HEK293T (cell line): ENCODE measurements around the gene SH3RF2.

Source experiments
- CTCF ChIA-PET: fragments of 350-600 bp; formaldehyde crosslinking; extraction: SDS; loops from one replicate; lab custom pipeline; 2021; ENCODE audit warnings: antibody characterized with exemption, inconsistent platforms; lab: Yijun Ruan, JAX
- POLR2A ChIA-PET: fragments of 350-600 bp; formaldehyde crosslinking; extraction: SDS; loops from one replicate; lab custom pipeline; 2020; ENCODE audit warnings: antibody characterized with exemption, inconsistent platforms; lab: Yijun Ruan, JAX
- DNase-seq: peaks from one replicate; pipeline ENCODE4 v3.0.0; 2012; ENCODE audit warnings: mixed read lengths; ENCODE audit errors: extremely low spot score
- ARNT ChIP-seq: fragments of 450-650 bp; IDR thresholded peaks from 2 replicates; pipeline ENCODE4 v1.6.1; 2017; ENCODE audit warnings: mild to moderate bottlenecking
- BHLHE40 ChIP-seq: fragments of 450-650 bp; IDR thresholded peaks from 2 replicates; pipeline ENCODE4 v1.6.1; 2016; ENCODE audit warnings: mild to moderate bottlenecking, moderate library complexity, borderline replicate concordance
- CTBP1 ChIP-seq: fragments of 450-650 bp; IDR thresholded peaks from 2 replicates; pipeline ENCODE4 v1.6.1; 2016; ENCODE audit warnings: borderline replicate concordance
- ELF4 ChIP-seq: fragments of 450-650 bp; IDR thresholded peaks from 2 replicates; pipeline ENCODE4 v1.6.1; 2017; ENCODE audit warnings: antibody characterized with exemption
- FOXA1 ChIP-seq: fragments of 450-650 bp; IDR thresholded peaks from 2 replicates; pipeline ENCODE4 v1.6.1; 2016; ENCODE audit warnings: mild to moderate bottlenecking
- FOXK2 ChIP-seq: fragments of 450-650 bp; IDR thresholded peaks from 2 replicates; pipeline ENCODE4 v1.6.1; 2016; ENCODE audit warnings: mild to moderate bottlenecking
- FOXM1 ChIP-seq: fragments of 450-650 bp; IDR thresholded peaks from 2 replicates; pipeline ENCODE4 v1.6.1; 2017; ENCODE audit warnings: mild to moderate bottlenecking, borderline replicate concordance
- HDGF ChIP-seq: fragments of 450-650 bp; IDR thresholded peaks from 2 replicates; pipeline ENCODE4 v1.6.1; 2017; ENCODE audit warnings: antibody characterized with exemption, borderline replicate concordance
- L3MBTL2 ChIP-seq: fragments of 450-650 bp; conservative IDR thresholded peaks from 2 replicates; pipeline ENCODE4 v1.6.1; 2016; ENCODE audit warnings: mild to moderate bottlenecking
- LEF1 ChIP-seq: fragments of 450-650 bp; IDR thresholded peaks from 2 replicates; pipeline ENCODE4 v1.6.1; 2017; ENCODE audit warnings: mild to moderate bottlenecking, borderline replicate concordance
- NFRKB ChIP-seq: fragments of 450-650 bp; IDR thresholded peaks from 2 replicates; pipeline ENCODE4 v1.6.1; 2016; ENCODE audit warnings: mild to moderate bottlenecking, moderate library complexity
- SP1 ChIP-seq: fragments of 450-650 bp; IDR thresholded peaks from 2 replicates; pipeline ENCODE4 v1.6.1; 2017
- SUZ12 ChIP-seq: fragments of 450-650 bp; IDR thresholded peaks from 2 replicates; pipeline ENCODE4 v1.6.1; 2016; ENCODE audit warnings: mild to moderate bottlenecking
- TARDBP ChIP-seq: fragments of 450-650 bp; IDR thresholded peaks from 2 replicates; pipeline ENCODE4 v1.6.1; 2016
- ZNF384 ChIP-seq: fragments of 450-650 bp; IDR thresholded peaks from 2 replicates; pipeline ENCODE4 v1.6.1; 2016
- TF ChIP-seq, protein P1 (sequence below): fragments of 450-650 bp; IDR thresholded peaks from 2 replicates; pipeline ENCODE4 v1.6.1; 2016

SH3RF2 gene

DNA sequence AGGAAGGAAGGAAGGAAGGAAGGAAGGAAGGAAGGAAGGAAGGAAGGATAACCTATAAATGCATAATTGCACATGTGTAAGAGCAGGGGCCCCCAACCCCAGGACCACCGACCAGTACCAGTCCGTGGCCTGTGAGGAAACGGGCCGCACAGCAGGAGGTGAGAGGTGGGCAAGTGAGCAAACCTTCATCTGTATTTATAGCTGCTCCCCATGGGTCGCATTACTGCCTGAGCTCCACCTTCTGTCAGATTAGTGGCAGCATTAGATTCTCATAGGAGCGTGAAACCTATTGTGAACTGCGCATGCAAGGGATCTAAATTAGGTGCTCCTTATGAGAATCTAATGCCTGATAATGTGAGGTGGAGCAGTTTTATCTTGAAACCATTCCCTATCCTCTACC is 66.1 kb downstream of the SH3RF2 start:
- POLR2A ChIA-PET = no interaction called here
- CTCF ChIA-PET = no interaction called here
- TF ChIP-seq ELF4 (no peak), CTBP1 (no peak), BHLHE40 (no peak), FOXA1 (no peak), ARNT (no peak), TARDBP (no peak), SP1 (no peak), NFRKB (no peak), HDGF (no peak), LEF1 (no peak), FOXK2 (no peak), ZNF384 (no peak), L3MBTL2 (no peak), FOXM1 (no peak), SUZ12 (no peak)
- TF ChIP-seq, protein P1, sequence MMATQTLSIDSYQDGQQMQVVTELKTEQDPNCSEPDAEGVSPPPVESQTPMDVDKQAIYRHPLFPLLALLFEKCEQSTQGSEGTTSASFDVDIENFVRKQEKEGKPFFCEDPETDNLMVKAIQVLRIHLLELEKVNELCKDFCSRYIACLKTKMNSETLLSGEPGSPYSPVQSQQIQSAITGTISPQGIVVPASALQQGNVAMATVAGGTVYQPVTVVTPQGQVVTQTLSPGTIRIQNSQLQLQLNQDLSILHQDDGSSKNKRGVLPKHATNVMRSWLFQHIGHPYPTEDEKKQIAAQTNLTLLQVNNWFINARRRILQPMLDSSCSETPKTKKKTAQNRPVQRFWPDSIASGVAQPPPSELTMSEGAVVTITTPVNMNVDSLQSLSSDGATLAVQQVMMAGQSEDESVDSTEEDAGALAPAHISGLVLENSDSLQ = no peak
- no peak for DNase-seq

DNA sequence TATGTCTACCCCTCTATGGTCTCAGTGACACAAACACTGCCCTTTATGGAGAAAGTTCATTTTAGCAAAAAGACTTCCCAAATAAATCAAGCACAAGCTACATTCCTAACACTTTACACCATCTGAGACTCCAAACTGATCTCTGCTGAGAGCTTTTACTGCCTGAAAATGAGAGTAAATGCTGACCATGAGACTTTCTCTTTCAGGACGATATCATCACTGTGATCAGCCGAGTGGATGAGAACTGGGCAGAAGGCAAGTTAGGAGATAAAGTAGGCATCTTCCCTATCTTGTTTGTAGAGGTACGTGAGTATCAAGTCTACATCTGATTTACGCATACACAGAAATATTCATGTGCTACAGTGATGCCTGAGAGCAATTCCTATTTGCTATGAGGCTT is 67.5 kb downstream of the SH3RF2 start:
- TF ChIP-seq HDGF (no peak), NFRKB (no peak), L3MBTL2 (no peak), SUZ12 (no peak), ARNT (no peak), FOXM1 (no peak), BHLHE40 (no peak), FOXK2 (no peak), ELF4 (no peak), TARDBP (no peak), LEF1 (no peak), SP1 (no peak), CTBP1 (no peak), ZNF384 (no peak)
- TF ChIP-seq, protein P1 = no peak
- DNase-seq = no peak
- POLR2A ChIA-PET = no interaction called here
- CTCF ChIA-PET = no interaction called here

DNA sequence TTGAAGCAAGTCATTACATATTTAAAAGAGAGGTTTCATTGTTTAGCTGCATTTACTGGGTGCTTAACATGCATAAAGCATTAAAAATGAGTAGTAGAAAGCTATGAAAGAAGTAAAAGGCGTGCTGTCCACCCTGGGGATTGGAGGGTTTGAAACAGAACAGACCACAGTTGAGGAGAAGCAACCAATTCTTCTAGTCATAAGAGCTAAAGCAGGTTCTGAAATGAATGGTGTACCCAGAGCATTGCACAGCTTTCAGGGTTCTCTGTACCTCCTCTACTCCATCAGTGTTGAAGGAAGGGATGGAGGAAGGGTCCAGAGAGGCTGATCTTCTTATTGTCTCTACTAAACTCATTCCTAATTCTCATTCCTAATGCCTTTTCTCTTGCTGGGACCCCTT is 68.9 kb downstream of the SH3RF2 start:
- no peak for TF ChIP-seq ARNT
- TF ChIP-seq FOXM1 = no peak
- no peak for TF ChIP-seq FOXK2
- TF ChIP-seq TARDBP = no peak
- TF ChIP-seq, protein P1 = no peak
- TF ChIP-seq NFRKB = no peak
- TF ChIP-seq ZNF384 = no peak
- TF ChIP-seq SP1 = no peak
- TF ChIP-seq SUZ12 = no peak
- no peak for TF ChIP-seq LEF1
- no peak for TF ChIP-seq FOXA1
- no peak for TF ChIP-seq ELF4
- no peak for TF ChIP-seq BHLHE40
- TF ChIP-seq HDGF = no peak
- TF ChIP-seq L3MBTL2 = no peak
- no peak for TF ChIP-seq CTBP1
- CTCF ChIA-PET = interaction anchor here (0.5 to 0.7 kb wide), 2 partner anchors 13 to 744 kb away, joined by 3 read pairs; no protein-coding TSS in a partner anchor
- POLR2A ChIA-PET = no interaction called here
- no peak for DNase-seq

DNA sequence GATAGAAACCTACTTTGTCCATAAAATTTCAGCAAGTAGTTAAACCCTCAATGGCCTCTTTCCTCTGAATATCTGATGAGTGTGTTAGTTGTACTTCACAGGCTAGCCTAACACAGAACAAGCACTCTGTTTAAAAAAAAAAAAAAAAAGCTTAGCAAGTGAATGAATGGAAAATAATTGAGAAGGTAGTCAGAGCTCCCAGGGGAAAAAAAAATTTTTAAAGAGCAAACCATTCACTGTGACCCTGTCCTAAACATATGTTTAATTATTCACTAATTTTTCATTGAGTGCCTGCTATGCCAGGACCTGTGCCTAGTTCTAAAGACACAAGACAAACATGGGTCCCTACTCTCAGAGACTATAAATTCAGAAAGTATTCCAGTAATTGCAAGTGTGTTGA is 69.3 kb downstream of the SH3RF2 start:
- POLR2A ChIA-PET = no interaction called here
- CTCF ChIA-PET = interaction anchor here (0.6 to 0.7 kb wide), 2 partner anchors 13 to 152 kb away, joined by 3 to 4 read pairs; no protein-coding TSS in a partner anchor

DNA sequence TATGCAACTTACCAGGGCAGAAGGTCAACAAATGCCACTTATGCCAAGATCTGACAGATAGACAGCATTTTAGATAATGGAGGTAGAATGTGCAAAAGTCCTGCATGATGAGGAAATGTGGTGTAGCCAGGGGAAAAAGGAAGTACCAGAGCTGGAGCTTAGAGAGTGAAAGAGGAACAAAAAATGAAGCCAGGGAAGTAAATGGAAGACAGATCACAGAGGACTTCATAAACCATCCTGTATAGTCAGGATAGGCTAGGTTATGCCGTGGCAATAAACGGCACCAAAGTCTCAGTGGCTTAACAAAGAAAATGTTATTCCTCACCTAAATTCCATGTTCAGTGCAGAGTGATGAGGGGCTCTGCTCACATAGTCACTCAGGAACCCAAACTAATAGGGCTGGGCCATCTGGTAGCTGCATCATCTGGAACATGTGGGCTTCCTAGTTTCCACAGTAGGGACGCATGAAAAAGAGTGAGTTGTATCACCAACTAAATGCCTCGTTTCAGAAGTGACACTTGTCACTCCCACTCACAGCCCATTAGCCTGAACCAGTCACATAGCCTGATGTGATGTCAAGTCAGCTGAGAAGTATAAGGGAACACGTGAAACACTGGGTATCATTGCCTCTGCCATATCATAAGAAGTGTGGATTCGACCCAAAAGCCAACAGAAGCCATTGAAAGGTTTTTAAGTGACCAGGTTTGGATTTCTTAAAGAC is 70.3 kb downstream of the SH3RF2 start:
- CTCF ChIA-PET = no interaction called here
- POLR2A ChIA-PET = no interaction called here
- TF ChIP-seq ZNF384 (no peak), ARNT (no peak), CTBP1 (no peak), L3MBTL2 (no peak), FOXA1 (no peak), HDGF (no peak), FOXM1 (no peak), ELF4 (no peak), NFRKB (no peak), SUZ12 (no peak), SP1 (no peak), TARDBP (no peak)
- TF ChIP-seq, protein P1 = no peak
- no peak for DNase-seq

More for the DNA sequence above, 69.3 kb downstream of the SH3RF2 start:
- DNase-seq = no peak
- no peak for TF ChIP-seq FOXA1
- TF ChIP-seq L3MBTL2 = no peak
- no peak for TF ChIP-seq LEF1
- TF ChIP-seq FOXM1 = no peak
